ENCODE measurements around the gene SPACA9. TPM values are rescaled to one million over a fixed set of nuclear protein-coding genes. Genes with fewer than 3 reads are reported as not detected.
A peak's percentile ranks its signal among the peaks of the same experiment; 100 is the strongest.

The SPACA9 gene
- total and polyA plus RNA-seq, 5 donors from 2014 or later: 0.32 to 2.2 (median 0.74) TPM

DNA sequence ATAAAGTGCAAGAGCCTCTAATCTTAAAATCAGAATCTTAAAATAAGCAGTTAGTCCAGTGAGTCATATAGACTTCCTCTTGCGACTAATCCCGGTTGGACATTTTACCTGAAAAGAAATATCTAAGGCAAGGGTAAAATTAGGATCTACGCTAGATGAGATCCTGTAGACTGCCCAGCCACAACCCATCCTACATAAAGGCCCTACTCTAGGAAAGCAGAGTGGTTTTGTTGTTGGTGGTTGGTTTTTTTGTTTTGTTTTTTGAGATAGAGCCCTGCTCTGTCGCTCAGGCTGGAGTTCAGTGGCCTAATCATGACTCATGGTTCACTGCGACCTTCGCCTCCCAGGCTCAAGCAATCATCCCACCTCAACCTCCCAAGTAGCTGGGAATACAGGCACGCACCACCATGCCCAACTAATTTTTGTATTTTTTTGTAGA, 58.8 kb downstream of the SPACA9 start:
- H3K4me1 Mint-ChIP-seq: peaks cover 12 to 36% (median 32%) of the 10 kb centered on the region in 4 donors
- H3K27me3 Mint-ChIP-seq: no peaks in the 10 kb centered on the region
- peaks cover 16% of the 10 kb centered on the region for H3K36me3 Mint-ChIP-seq
- ATAC-seq (ENCODE audit: low read depth in 2 of 2) (no peak), DNase-seq (no peak)
- H3K4me3 Mint-ChIP-seq: no peak overlapping the region
- peaks cover 14% of the 10 kb centered on the region for H3K36me3 ChIP-seq (ENCODE audit: control insufficient read depth, insufficient read depth, low read length)
- no peak overlapping the region for H3K27ac ChIP-seq (ENCODE audit: insufficient read depth, low read length, poor library complexity, severe bottlenecking)
- H3K4me1 ChIP-seq (ENCODE audit: control insufficient read depth, insufficient read depth, low read length, poor library complexity, severe bottlenecking): no peaks in the 10 kb centered on the region
- no peaks in the 10 kb centered on the region for H3K9me3 ChIP-seq (ENCODE audit: control insufficient read depth in 2 of 2, low read length in 2 of 2)
- peaks cover 0 to 2% (median 0%) of the 10 kb centered on the region in 7 donors for H3K9me3 Mint-ChIP-seq
- peak overlapping the region in 1 of 3 donors; percentile 30 for H3K27ac Mint-ChIP-seq
- no peak overlapping the region for H3K4me3 ChIP-seq (ENCODE audit: low read depth, low read length)
- H3K27me3 ChIP-seq (ENCODE audit: control insufficient read depth, insufficient read depth, low read length): no peaks in the 10 kb centered on the region

DNA sequence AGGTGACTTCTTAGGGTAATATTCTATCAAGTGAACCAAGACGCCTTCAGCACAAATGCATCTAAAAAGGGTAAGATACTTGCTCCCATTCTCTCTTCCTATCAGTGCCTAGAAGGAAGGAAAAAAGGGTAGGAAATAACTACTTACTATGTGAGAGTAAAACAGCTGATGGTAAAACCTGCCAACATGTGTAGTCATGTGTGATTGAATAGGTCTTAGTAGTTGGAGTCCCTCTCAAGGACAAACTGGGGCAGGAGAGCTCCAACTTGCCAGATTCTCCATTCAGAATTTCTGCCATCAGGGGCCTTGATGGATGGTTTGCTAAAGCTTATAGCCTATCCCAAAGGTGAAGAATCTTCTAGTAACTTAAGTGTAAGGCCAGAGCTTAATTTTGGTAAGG, 60.5 kb downstream of the SPACA9 start:
- no peaks in the 10 kb centered on the region for H3K27me3 Mint-ChIP-seq
- H3K27ac ChIP-seq (ENCODE audit: insufficient read depth, low read length, poor library complexity, severe bottlenecking): no peak overlapping the region
- no peak for ATAC-seq (ENCODE audit: low read depth in 2 of 2)
- peaks cover 17 to 46% (median 39%) of the 10 kb centered on the region in 4 donors for H3K4me1 Mint-ChIP-seq
- peaks cover 14% of the 10 kb centered on the region for H3K4me1 ChIP-seq (ENCODE audit: control insufficient read depth, insufficient read depth, low read length, poor library complexity, severe bottlenecking)
- H3K27me3 ChIP-seq (ENCODE audit: control insufficient read depth, insufficient read depth, low read length): no peaks in the 10 kb centered on the region
- H3K36me3 Mint-ChIP-seq: peaks cover 5% of the 10 kb centered on the region
- no peak overlapping the region for H3K4me3 Mint-ChIP-seq
- no peak overlapping the region for H3K27ac Mint-ChIP-seq
- H3K9me3 ChIP-seq (ENCODE audit: control insufficient read depth in 2 of 2, low read length in 2 of 2): no peaks in the 10 kb centered on the region
- no peak for DNase-seq
- no peaks in the 10 kb centered on the region for H3K9me3 Mint-ChIP-seq
- peaks cover 11% of the 10 kb centered on the region for H3K36me3 ChIP-seq (ENCODE audit: control insufficient read depth, insufficient read depth, low read length)
- H3K4me3 ChIP-seq (ENCODE audit: low read depth, low read length): no peak overlapping the region

Other genes starting within 250 kb of the SPACA9 start
- 12.1 TPM for gene DDX31, start 208.9 kb upstream of the SPACA9 start, total RNA-seq
- 1 to 10 TPM; 7.1 to 7.4 (median 7.3) TPM for gene DDX31, start 208.9 kb upstream of the SPACA9 start, polyA plus RNA-seq
- gene GTF3C4, start 208.4 kb upstream of the SPACA9 start, total RNA-seq: 10.2 TPM
- gene GTF3C4, start 208.4 kb upstream of the SPACA9 start, polyA plus RNA-seq: 1 to 10 TPM; 2.8 to 4.5 (median 3.4) TPM
- gene AK8, start 614 bp upstream of the SPACA9 start, total RNA-seq: not detected
- gene AK8, start 614 bp upstream of the SPACA9 start, polyA plus RNA-seq: under 1 TPM in 1 of 4 donors, not detected in 3; 0.21 TPM
- 63.0 TPM for gene TSC1, start 65.7 kb downstream of the SPACA9 start, total RNA-seq
- 10 to 100 TPM in 3 of 4 donors, 1 to 10 TPM in 1; 8.7 to 14.5 (median 11.2) TPM for gene TSC1, start 65.7 kb downstream of the SPACA9 start, polyA plus RNA-seq
- gene GFI1B, start 99.8 kb downstream of the SPACA9 start, total RNA-seq: 3.3 TPM
- under 1 TPM in 1 of 4 donors, not detected in 3; 0.05 TPM for gene GFI1B, start 99.8 kb downstream of the SPACA9 start, polyA plus RNA-seq
- 50.5 TPM for gene GTF3C5, start 152.1 kb downstream of the SPACA9 start, total RNA-seq
- 10 to 100 TPM; 35.8 to 40.3 (median 39.4) TPM for gene GTF3C5, start 152.1 kb downstream of the SPACA9 start, polyA plus RNA-seq
- gene CEL, start 183.1 kb downstream of the SPACA9 start, total RNA-seq: 0.37 TPM
- not detected for gene CEL, start 183.1 kb downstream of the SPACA9 start, polyA plus RNA-seq
- gene RALGDS, start 242.3 kb downstream of the SPACA9 start, total RNA-seq: 228 TPM
- 10 to 100 TPM; 34.6 to 64.2 (median 49.2) TPM for gene RALGDS, start 242.3 kb downstream of the SPACA9 start, polyA plus RNA-seq